HG03521 (cell line): ENCODE data around the gene ALS2CL.

Source experiments
- ATAC-seq: cut with Tn5 transposase; IDR thresholded peaks from one replicate; pipeline ENCODE4 v1.9.1; 2021; ENCODE audit warnings: mild to moderate bottlenecking, moderate library complexity; ENCODE audit not compliant: unreplicated experiment

ALS2CL gene

GRCh38 chr3:46667061-46667621, 26.3 kb downstream of the ALS2CL start:
- no peak for ATAC-seq

- ATAC-seq, result no peak
Observed at GRCh38 chr3:46666453-46666845, 27.0 kb downstream of the ALS2CL start.

- ATAC-seq, result no peak
Observed at GRCh38 chr3:46665763-46666452, 27.6 kb downstream of the ALS2CL start.

- no peak for ATAC-seq
Observed at GRCh38 chr3:46664971-46665762, 28.3 kb downstream of the ALS2CL start.

- ATAC-seq, result no peak
Observed at GRCh38 chr3:46664188-46664970, 29.1 kb downstream of the ALS2CL start.

- no peak for ATAC-seq
Observed at GRCh38 chr3:46663591-46664135, 29.8 kb downstream of the ALS2CL start.

GRCh38 chr3:46662771-46663551, 30.5 kb downstream of the ALS2CL start:
- no peak for ATAC-seq

- no peak for ATAC-seq
Observed at GRCh38 chr3:46661776-46662766, 31.4 kb downstream of the ALS2CL start.

- ATAC-seq, result no peak
Observed at GRCh38 chr3:46660543-46661523, 32.6 kb downstream of the ALS2CL start.

- no peak for ATAC-seq
Observed at GRCh38 chr3:46660003-46660402, 33.5 kb downstream of the ALS2CL start.

- ATAC-seq, result no peak
Observed at GRCh38 chr3:46659285-46659684, 34.2 kb downstream of the ALS2CL start.

- ATAC-seq, result no peak
Observed at GRCh38 chr3:46656778-46657556, 36.5 kb downstream of the ALS2CL start.

GRCh38 chr3:46655271-46655670, 38.2 kb downstream of the ALS2CL start:
- ATAC-seq, result no peak

GRCh38 chr3:46651084-46651483, 42.4 kb downstream of the ALS2CL start:
- no peak for ATAC-seq

- ATAC-seq, result no peak
Observed at GRCh38 chr3:46649436-46649835, 44.0 kb downstream of the ALS2CL start.

GRCh38 chr3:46648096-46648495, 45.4 kb downstream of the ALS2CL start:
- no peak for ATAC-seq

- no peak for ATAC-seq
Observed at GRCh38 chr3:46646700-46647099, 46.8 kb downstream of the ALS2CL start.
